ENCODE results near the gene C19orf81. TPM values are rescaled to one million over a fixed set of nuclear protein-coding genes. Genes with fewer than 3 reads are reported as not detected.
"Not testable (repeated sequence)": the region's sequence is repeated elsewhere in the genome, so short reads cannot be mapped to it uniquely, and the experiment has no call there.

C19orf81 gene
- total RNA-seq, 1 donor from 2014 or later: 7.9 TPM

DNA sequence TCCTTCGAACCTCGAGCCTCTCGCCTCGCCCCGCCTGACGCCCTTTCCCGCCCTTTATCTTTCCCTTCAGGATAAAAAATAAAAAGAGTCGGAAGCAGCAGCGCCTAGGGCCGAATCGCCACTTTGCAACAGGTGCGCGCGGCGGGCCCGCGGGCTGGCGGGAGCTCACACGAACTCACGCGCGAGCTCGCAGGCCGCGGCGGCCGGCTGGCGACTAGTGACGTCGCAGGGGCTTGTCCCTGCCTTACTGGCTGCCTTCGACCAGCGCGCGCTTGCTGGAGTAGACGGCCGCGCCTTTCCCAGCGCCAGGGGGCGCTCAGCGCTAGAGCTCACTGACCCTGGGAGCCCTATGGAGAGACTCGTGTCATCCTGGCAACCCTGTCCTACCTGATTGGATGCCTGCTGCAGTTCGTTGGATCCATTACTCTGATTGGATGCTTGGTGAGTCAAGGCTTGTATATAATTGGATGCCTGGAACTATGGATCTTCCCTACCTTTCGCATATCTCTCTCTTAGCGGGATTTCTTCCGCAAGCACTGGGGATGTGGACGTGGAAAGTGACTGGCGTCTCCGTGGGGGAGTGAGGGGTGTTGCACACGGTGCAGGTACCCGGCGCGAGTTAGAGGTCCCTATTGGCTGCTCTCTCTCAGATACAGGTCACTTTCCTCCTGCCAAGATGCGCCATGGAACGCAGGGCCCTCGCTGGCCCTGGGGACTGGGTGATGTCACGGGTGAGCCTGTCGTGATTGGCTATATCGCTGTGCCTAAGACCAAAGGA lies 43.0 kb upstream of the C19orf81 start:
- Mint-ChIP-seq H3K27me3 (ENCODE audit: low read depth) (peaks cover 63% of the 10 kb centered on the region), H3K4me1 (peaks cover 17% of the 10 kb centered on the region), H3K4me3 (peak overlapping the region; percentile 22)
- DNase-seq (ENCODE audit: low read depth, low spot score); H3K36me3 Mint-ChIP-seq (ENCODE audit: low read depth); H3K9me3 Mint-ChIP-seq; H3K27ac Mint-ChIP-seq (ENCODE audit: unreplicated experiment): not testable (repeated sequence)
- peak; percentile 40 for TF ChIP-seq CTCF (conservative IDR thresholded peaks at IDR 0.05)

DNA sequence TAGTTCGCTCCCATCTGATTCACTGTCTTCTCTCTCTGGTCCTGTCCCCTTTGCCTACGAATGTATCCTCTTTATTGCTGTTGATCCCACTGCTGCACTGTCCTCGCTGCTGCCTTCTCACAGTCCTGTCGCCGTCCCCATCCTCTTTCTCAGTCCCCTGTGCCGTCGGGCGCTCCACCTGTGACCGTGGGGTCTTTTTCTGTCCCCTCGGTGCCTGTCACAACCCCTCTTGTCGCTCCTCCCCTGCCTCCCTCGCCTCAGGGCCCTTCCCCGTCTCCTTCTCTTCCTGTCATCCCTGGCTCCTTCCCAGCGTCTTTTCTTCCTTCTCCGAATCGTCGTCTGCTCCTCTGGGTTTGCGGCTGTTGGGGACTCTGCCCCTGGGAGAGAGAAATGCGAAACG lies 41.9 kb upstream of the C19orf81 start:
- H3K27ac Mint-ChIP-seq (ENCODE audit: unreplicated experiment): no peak overlapping the region
- H3K4me3 Mint-ChIP-seq: no peak overlapping the region
- peaks cover 54% of the 10 kb centered on the region for H3K27me3 Mint-ChIP-seq (ENCODE audit: low read depth)
- DNase-seq (ENCODE audit: low read depth, low spot score): no peak
- no peak for TF ChIP-seq CTCF (conservative IDR thresholded peaks at IDR 0.05)
- H3K36me3 Mint-ChIP-seq (ENCODE audit: low read depth): no peaks in the 10 kb centered on the region
- H3K4me1 Mint-ChIP-seq: peaks cover 13% of the 10 kb centered on the region
- peaks cover 5% of the 10 kb centered on the region for H3K9me3 Mint-ChIP-seq

DNA sequence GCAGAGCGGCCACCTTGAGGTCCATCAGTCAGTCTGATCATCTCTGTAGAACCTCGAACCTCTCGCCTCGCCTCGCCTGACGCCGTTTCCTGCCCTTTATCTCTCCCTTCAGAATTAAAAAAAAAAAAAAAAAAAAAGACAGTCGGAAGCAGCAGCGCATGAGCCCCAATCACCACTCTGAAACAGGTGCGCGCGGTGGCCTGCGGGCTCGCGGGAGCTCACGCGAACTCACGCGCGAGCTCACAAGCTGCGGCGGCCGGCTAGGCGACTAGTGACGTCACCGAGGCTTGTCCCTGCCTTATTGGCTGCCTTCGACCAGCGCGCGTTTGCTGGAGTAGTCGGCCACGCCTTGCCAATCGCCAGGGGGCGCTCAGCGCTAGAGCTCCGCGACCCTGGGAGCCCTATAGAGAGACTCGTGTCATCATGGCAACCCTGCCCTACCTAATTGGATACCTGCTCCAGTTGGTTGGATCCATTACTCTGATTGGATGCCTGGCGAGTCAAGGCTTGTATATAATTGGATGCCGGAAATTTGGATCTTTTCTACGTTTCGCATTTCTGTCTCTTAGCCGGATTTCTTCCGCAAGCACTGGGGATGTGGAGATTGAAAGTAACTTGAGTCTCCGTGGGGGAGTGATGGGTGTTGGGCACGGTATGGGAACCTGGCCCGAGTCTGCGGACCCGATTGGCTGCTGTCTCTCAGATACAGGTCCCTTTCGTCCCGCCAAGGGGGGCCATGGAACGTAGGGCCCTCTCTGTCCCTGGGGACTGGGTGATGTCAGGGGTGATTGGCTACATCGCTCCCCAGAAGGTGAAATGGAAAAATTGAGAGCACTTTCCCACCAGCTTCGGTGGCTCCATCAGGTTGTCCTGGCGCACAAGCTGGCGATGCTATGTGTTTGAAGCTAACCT lies 41.1 kb upstream of the C19orf81 start:
- no peak overlapping the region for H3K27ac Mint-ChIP-seq (ENCODE audit: unreplicated experiment)

GRCh38 chr19:50612504-50613404 lies 36.5 kb upstream of the C19orf81 start:
- H3K27me3 Mint-ChIP-seq (ENCODE audit: low read depth): peaks cover 30% of the 10 kb centered on the region
- H3K9me3 Mint-ChIP-seq; DNase-seq (ENCODE audit: low read depth, low spot score); H3K4me1 Mint-ChIP-seq; H3K36me3 Mint-ChIP-seq (ENCODE audit: low read depth); H3K4me3 Mint-ChIP-seq; H3K27ac Mint-ChIP-seq (ENCODE audit: unreplicated experiment): not testable (repeated sequence)

More for the DNA sequence above, 41.1 kb upstream of the C19orf81 start:
- peaks cover 49% of the 10 kb centered on the region for H3K27me3 Mint-ChIP-seq (ENCODE audit: low read depth)
- peak; percentile 80 for TF ChIP-seq CTCF (conservative IDR thresholded peaks at IDR 0.05)
- no peaks in the 10 kb centered on the region for H3K36me3 Mint-ChIP-seq (ENCODE audit: low read depth)
- H3K4me3 Mint-ChIP-seq: peak overlapping the region; percentile 54
- DNase-seq (ENCODE audit: low read depth, low spot score): peak; percentile 97
- peaks cover 13% of the 10 kb centered on the region for H3K4me1 Mint-ChIP-seq
- peaks cover 5% of the 10 kb centered on the region for H3K9me3 Mint-ChIP-seq

DNA sequence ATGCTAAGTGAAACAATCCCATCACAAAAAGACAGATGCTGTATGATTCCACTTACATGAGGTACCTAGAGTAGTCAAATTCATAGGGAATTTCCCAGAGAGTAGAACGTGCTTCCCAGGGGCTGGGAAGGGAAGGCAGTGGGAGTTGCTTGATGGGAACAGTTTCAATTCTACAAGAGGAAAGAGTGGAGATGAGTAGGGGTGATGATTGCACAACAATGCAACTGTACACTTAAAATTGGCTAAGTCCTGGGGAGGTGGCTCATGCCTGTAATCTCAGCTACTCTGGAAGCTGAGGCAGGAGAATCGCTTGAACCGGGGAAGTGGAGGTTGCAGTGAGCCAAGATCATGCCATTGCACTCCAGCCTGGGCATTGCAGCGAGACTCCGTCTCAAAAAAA lies 30.9 kb upstream of the C19orf81 start:
- DNase-seq (ENCODE audit: low read depth, low spot score); H3K36me3 Mint-ChIP-seq (ENCODE audit: low read depth); H3K4me1 Mint-ChIP-seq; H3K4me3 Mint-ChIP-seq; H3K27ac Mint-ChIP-seq (ENCODE audit: unreplicated experiment); H3K9me3 Mint-ChIP-seq: not testable (repeated sequence)
- peaks cover 11% of the 10 kb centered on the region for H3K27me3 Mint-ChIP-seq (ENCODE audit: low read depth)

DNA sequence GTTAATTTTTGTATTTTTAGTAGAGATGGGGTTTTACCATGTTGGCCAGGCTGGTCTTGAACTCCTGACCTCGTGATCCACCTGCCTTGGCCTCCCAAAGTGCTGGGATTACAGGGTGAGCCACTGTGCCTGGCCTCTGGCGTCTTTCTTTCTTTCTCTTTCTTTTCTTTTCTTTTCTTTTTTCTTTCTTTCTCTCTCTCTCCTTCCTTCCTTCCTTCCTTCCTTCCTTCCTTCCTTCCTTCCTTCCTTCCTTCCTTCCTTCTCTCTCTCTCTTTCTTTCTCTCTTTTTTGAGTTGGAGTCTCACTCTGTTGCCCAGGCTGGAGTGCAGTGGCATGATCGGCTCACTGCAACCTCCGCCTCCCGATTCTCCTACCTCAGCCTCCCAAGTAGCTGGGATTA lies 30.1 kb upstream of the C19orf81 start:
- not testable (repeated sequence) for H3K36me3 Mint-ChIP-seq (ENCODE audit: low read depth); H3K9me3 Mint-ChIP-seq; H3K4me3 Mint-ChIP-seq; H3K27ac Mint-ChIP-seq (ENCODE audit: unreplicated experiment); H3K4me1 Mint-ChIP-seq; DNase-seq (ENCODE audit: low read depth, low spot score); H3K27me3 Mint-ChIP-seq (ENCODE audit: low read depth)

DNA sequence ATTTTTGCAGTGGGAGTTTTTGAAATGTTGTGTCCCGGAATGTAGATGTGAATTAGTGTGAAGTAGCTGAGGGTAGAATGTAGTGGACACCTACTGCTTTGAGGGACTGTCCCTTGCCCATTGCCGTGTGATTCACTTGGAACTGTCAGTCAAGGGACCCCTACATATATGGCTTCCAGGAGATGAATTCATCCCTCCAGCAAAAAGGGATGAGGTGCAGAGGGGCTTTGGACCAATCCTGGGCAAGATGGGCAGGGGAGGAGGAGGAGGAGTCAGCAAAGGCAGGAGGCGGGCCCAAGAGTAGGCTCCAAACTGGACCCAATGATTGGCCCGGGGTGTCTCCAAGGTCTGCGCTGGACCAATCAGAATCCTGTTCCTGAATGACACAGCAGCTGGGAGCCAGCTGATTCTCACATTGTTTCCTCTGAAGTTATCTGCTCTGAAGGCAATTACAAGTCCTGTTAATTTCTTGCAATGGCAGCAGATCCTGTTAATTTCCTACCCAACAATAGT lies 28.8 kb upstream of the C19orf81 start:
- H3K27ac Mint-ChIP-seq (ENCODE audit: unreplicated experiment); H3K36me3 Mint-ChIP-seq (ENCODE audit: low read depth); H3K4me1 Mint-ChIP-seq; H3K27me3 Mint-ChIP-seq (ENCODE audit: low read depth); H3K4me3 Mint-ChIP-seq; DNase-seq (ENCODE audit: low read depth, low spot score); H3K9me3 Mint-ChIP-seq: not testable (repeated sequence)

All from neural crest cell (in vitro differentiated cells).